Measurements from ENCODE around the gene RCAN3.

The RCAN3 gene

GRCh38 chr1:24536391-24536840 lies 33.8 kb downstream of the RCAN3 start:
- DNase-seq (ENCODE audit: low spot score): peak; percentile 64
- TF ChIP-seq CTCF (IDR thresholded peaks at IDR 0.05; ENCODE audit: borderline replicate concordance, control extremely low read depth, extremely low read depth, insufficient read depth, missing control alignments): no peak
- in situ Hi-C loops (cut with MboI; ENCODE audit: low sequenced_read_pairs, unreplicated experiment): no loop called here

- no peak for TF ChIP-seq CTCF (IDR thresholded peaks at IDR 0.05; ENCODE audit: borderline replicate concordance, control extremely low read depth, extremely low read depth, insufficient read depth, missing control alignments)
- DNase-seq (ENCODE audit: low spot score): no peak
- in situ Hi-C loops (cut with MboI; ENCODE audit: low sequenced_read_pairs, unreplicated experiment): no loop called here
These were observed 37.6 kb downstream of the RCAN3 start for GRCh38 chr1:24540051-24540905.

GRCh38 chr1:24540906-24541710 lies 38.5 kb downstream of the RCAN3 start:
- in situ Hi-C loops (cut with MboI; ENCODE audit: low sequenced_read_pairs, unreplicated experiment): no loop called here
- DNase-seq (ENCODE audit: low spot score): no peak
- no peak for TF ChIP-seq CTCF (IDR thresholded peaks at IDR 0.05; ENCODE audit: borderline replicate concordance, control extremely low read depth, extremely low read depth, insufficient read depth, missing control alignments)

GRCh38 chr1:24541711-24542346 lies 39.2 kb downstream of the RCAN3 start:
- no peak for DNase-seq (ENCODE audit: low spot score)

GRCh38 chr1:24544239-24544638 lies 41.6 kb downstream of the RCAN3 start:
- in situ Hi-C loops (cut with MboI; ENCODE audit: low sequenced_read_pairs, unreplicated experiment): no loop called here
- no peak for DNase-seq (ENCODE audit: low spot score)
- no peak for TF ChIP-seq CTCF (IDR thresholded peaks at IDR 0.05; ENCODE audit: borderline replicate concordance, control extremely low read depth, extremely low read depth, insufficient read depth, missing control alignments)

More at GRCh38 chr1:24541711-24542346, 39.2 kb downstream of the RCAN3 start:
- peak; percentile 33 for TF ChIP-seq CTCF (IDR thresholded peaks at IDR 0.05; ENCODE audit: borderline replicate concordance, control extremely low read depth, extremely low read depth, insufficient read depth, missing control alignments)
- in situ Hi-C loops (cut with MboI; ENCODE audit: low sequenced_read_pairs, unreplicated experiment): no loop called here

- in situ Hi-C loops (cut with MboI; ENCODE audit: low sequenced_read_pairs, unreplicated experiment): no loop called here
These were observed 43.0 kb downstream of the RCAN3 start for GRCh38 chr1:24545662-24546061.

More at GRCh38 chr1:24545662-24546061, 43.0 kb downstream of the RCAN3 start:
- DNase-seq (ENCODE audit: low spot score): no peak
- TF ChIP-seq CTCF (IDR thresholded peaks at IDR 0.05; ENCODE audit: borderline replicate concordance, control extremely low read depth, extremely low read depth, insufficient read depth, missing control alignments): no peak
